Measurements from ENCODE around the gene GZF1.

The GZF1 gene

GRCh38 chr20:23419995-23420901 lies 58.3 kb downstream of the GZF1 start:
- H3K4me1 Mint-ChIP-seq (ENCODE audit: low read depth) = peaks cover 62% of the 10 kb centered on the region
- no peaks in the 10 kb centered on the region for H3K9me3 Mint-ChIP-seq
- H3K27me3 Mint-ChIP-seq = no peaks in the 10 kb centered on the region
- no peaks in the 10 kb centered on the region for H3K36me3 Mint-ChIP-seq (ENCODE audit: low read depth)
- H3K4me3 Mint-ChIP-seq = peak overlapping the region; percentile 91
- peak overlapping the region; percentile 87 for H3K27ac Mint-ChIP-seq

- no peaks in the 10 kb centered on the region for H3K36me3 Mint-ChIP-seq (ENCODE audit: low read depth)
- no peaks in the 10 kb centered on the region for H3K27me3 Mint-ChIP-seq
- H3K4me1 Mint-ChIP-seq (ENCODE audit: low read depth) = peaks cover 52% of the 10 kb centered on the region
- peak within 1 kb of the TSS; percentile 47 for H3K27ac Mint-ChIP-seq
- H3K9me3 Mint-ChIP-seq = no peaks in the 10 kb centered on the region
- H3K4me3 Mint-ChIP-seq = peak within 1 kb of the TSS; percentile 91
Observed at GRCh38 chr20:23420943-23421931, 59.3 kb downstream of the GZF1 start, which contains the start of gene NAPB. Gene NAPB (minus strand): TSS chr20:23421488. CDS start chr20:23421402, 86 bp downstream.
